Measurements from ENCODE around the gene DEPP1.

DNA sequence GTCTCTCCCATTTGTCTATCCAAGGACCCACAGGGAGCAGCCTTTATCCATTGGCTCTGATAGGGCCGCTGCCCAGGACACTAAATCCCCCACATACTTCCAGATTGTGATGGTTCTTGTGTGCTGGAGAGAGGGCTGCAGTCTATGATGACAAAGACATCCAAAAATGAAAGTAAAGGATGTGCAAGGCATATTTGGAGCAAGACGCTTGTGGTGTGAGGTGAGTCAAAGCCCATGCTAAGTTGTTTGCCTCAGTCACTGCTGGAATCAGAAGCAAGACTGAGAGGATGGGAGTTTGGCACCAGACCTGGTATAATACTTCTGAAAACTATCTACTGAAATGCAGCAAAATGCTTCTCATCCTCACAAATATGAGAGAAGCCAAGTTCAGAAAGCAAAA, 44.8 kb upstream of the DEPP1 start:
- TF ChIP-seq, protein P1, sequence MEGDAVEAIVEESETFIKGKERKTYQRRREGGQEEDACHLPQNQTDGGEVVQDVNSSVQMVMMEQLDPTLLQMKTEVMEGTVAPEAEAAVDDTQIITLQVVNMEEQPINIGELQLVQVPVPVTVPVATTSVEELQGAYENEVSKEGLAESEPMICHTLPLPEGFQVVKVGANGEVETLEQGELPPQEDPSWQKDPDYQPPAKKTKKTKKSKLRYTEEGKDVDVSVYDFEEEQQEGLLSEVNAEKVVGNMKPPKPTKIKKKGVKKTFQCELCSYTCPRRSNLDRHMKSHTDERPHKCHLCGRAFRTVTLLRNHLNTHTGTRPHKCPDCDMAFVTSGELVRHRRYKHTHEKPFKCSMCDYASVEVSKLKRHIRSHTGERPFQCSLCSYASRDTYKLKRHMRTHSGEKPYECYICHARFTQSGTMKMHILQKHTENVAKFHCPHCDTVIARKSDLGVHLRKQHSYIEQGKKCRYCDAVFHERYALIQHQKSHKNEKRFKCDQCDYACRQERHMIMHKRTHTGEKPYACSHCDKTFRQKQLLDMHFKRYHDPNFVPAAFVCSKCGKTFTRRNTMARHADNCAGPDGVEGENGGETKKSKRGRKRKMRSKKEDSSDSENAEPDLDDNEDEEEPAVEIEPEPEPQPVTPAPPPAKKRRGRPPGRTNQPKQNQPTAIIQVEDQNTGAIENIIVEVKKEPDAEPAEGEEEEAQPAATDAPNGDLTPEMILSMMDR (IDR thresholded peaks at IDR 0.05 in 2 of 3, conservative IDR thresholded peaks at IDR 0.05 in 1 of 3; ENCODE audit: control insufficient read depth in 2 of 3, extremely low read depth in 1 of 3, insufficient read depth in 1 of 3, low read depth in 3 of 3, low read length in 3 of 3) = no peak
- TF ChIP-seq, protein P2, sequence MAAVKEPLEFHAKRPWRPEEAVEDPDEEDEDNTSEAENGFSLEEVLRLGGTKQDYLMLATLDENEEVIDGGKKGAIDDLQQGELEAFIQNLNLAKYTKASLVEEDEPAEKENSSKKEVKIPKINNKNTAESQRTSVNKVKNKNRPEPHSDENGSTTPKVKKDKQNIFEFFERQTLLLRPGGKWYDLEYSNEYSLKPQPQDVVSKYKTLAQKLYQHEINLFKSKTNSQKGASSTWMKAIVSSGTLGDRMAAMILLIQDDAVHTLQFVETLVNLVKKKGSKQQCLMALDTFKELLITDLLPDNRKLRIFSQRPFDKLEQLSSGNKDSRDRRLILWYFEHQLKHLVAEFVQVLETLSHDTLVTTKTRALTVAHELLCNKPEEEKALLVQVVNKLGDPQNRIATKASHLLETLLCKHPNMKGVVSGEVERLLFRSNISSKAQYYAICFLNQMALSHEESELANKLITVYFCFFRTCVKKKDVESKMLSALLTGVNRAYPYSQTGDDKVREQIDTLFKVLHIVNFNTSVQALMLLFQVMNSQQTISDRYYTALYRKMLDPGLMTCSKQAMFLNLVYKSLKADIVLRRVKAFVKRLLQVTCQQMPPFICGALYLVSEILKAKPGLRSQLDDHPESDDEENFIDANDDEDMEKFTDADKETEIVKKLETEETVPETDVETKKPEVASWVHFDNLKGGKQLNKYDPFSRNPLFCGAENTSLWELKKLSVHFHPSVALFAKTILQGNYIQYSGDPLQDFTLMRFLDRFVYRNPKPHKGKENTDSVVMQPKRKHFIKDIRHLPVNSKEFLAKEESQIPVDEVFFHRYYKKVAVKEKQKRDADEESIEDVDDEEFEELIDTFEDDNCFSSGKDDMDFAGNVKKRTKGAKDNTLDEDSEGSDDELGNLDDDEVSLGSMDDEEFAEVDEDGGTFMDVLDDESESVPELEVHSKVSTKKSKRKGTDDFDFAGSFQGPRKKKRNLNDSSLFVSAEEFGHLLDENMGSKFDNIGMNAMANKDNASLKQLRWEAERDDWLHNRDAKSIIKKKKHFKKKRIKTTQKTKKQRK (IDR thresholded peaks at IDR 0.05; ENCODE audit: low read depth, low read length) = no peak
- TF ChIP-seq DPF2 (IDR thresholded peaks at IDR 0.05) = no peak
- no peak for TF ChIP-seq ZNF274 (IDR thresholded peaks at IDR 0.05; ENCODE audit: insufficient read depth, insufficient read length)
- no peak for TF ChIP-seq EZH2 (IDR thresholded peaks at IDR 0.05; ENCODE audit: borderline replicate concordance, control insufficient read depth, low read depth, low read length)
- no peak for TF ChIP-seq CHD4 (IDR thresholded peaks at IDR 0.05)
- TF ChIP-seq, protein P3, sequence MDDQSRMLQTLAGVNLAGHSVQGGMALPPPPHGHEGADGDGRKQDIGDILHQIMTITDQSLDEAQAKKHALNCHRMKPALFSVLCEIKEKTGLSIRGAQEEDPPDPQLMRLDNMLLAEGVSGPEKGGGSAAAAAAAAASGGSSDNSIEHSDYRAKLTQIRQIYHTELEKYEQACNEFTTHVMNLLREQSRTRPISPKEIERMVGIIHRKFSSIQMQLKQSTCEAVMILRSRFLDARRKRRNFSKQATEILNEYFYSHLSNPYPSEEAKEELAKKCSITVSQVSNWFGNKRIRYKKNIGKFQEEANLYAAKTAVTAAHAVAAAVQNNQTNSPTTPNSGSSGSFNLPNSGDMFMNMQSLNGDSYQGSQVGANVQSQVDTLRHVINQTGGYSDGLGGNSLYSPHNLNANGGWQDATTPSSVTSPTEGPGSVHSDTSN (IDR thresholded peaks at IDR 0.05; ENCODE audit: insufficient replicate concordance, low read depth, low read length) = no peak
- no peak for TF ChIP-seq SRF (IDR thresholded peaks at IDR 0.05; ENCODE audit: low read depth in 2 of 2, low read length in 2 of 2)
- TF ChIP-seq BRCA1 (IDR thresholded peaks at IDR 0.05; ENCODE audit: low read depth, low read length) = no peak
- TF ChIP-seq CBFB (IDR thresholded peaks at IDR 0.05; ENCODE audit: low read depth) = no peak
